Stimulated activated naive CD4-positive, alpha-beta T cell treated with Interleukin-2 at 50 U/mL for 16 hours (primary cell): ENCODE results near the gene ADIG.
"Not testable (repeated sequence)": the region's sequence is repeated elsewhere in the genome, so short reads cannot be mapped to it uniquely, and the experiment has no call there.

Experiments used
- DNase-seq: peaks from one replicate; lab custom pipeline; 2025; lab: John Stamatoyannopoulos, UW

Gene ADIG

DNA sequence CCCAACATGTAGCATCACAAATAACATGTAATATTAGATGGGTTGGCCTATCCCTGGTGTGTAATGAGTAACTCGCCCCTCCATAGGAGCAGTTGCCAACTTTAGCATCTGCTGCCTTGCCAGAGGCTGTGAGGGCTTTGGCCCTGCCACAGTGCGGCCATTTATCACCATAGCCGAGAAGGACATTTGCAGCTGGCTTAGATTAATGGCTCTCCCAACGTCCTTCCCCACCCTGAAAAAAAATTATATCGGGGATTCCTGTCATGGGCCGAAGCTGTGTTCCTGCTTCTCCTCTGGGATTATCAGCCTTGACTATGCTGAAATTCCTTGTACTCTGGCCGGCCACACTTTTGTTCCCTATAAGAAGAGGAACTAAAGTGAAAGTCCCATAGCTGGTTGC is 7.6 kb upstream of the ADIG start:
- DNase-seq = no peak

DNA sequence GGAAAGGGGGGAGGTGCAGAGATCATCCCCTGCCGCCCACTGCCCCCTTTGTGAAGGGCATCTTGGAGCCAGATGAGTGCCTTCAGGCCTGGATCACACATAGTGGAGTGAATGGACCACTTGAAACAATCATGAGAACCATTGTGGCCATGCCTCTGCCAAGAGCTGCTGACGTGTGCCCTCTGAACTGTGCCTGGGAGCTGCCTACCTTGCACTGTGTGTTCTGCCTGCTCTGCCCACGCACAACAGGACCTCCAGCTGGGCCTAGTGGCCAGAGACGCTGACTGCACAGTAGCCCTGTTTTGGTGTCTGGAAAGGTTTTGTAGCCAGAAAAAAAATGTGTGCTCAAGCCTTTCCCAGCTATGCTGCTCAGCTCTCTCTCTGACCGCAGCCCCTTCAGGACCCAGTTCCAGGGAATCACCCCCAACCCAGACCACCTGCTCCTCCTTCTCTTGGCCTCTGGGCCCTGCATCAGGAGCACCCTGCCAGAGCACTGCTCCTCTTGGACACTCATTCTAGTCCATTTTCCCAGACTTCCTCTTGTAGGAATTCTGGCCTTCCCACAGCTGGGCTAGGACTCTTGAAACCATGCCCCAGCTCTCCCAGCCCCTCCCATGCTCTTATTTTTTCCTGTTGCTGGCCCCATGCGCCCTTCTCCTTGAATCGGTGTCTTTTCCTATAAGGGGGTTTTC is 1.6 kb upstream of the ADIG start:
- no peak for DNase-seq

DNA sequence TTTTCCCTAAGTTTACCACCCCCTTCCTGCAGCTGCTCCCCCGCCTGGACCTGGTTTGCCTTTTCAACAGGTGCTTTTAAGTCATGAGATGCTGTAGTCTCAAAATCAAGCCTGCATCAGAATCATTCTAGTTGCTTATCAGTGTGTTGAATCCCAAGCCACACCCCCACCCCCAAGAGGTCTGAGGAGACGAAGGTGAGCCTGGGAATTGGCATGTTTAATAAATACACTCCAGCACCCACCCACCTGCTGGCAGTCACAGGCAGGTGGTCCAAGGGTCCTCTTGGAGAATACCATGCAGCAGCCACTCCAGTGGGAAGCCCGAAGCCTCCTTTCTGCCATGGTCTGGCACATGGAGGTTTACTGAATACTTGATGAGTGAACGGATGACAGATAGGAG is 1.1 kb upstream of the ADIG start:
- DNase-seq = no peak

DNA sequence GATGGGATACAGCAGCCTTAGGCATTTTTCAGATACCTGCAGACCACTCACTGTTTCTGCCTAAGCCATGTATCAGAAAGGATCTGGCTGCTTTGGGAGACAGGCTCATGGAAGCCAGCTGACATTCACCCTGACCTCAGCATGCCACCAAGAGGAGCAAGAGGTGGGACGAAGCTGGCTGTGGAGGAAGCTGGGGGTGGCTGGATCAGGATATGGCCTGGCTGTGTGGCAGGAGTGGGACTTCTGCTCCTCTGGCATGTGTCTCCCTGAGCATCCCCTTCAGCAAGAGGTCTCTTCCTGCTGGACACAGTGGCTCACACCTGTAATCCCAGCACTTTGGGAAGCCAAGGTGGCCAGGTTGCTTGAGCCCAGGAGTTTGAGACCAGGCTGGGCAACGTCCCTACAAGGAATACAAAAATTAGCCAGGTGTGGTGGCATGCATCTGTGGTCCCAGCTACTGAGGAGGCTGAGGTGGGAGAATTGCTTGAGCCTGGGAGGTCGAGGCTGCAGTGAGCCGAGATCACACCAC is 897 bp downstream of the ADIG start:
- no peak for DNase-seq

DNA sequence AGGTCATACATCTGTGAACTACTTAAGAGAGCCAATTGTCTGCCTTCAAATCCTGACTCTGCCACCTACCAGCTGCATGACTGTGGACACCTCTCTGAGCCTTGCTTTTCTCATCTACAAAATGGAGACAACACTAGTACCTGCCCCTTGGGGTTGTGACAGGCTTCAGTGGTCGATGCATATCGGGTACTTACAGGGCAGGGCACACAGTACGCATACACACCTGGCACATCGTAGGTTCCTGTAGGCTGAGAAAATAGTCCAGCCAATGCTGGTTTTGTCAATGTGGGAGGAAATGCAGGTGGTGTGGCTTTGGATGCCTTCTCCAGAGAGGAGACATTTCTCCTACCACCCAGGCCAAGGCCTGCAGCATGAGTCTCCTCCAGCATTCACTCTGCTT is 2.3 kb downstream of the ADIG start:
- no peak for DNase-seq

DNA sequence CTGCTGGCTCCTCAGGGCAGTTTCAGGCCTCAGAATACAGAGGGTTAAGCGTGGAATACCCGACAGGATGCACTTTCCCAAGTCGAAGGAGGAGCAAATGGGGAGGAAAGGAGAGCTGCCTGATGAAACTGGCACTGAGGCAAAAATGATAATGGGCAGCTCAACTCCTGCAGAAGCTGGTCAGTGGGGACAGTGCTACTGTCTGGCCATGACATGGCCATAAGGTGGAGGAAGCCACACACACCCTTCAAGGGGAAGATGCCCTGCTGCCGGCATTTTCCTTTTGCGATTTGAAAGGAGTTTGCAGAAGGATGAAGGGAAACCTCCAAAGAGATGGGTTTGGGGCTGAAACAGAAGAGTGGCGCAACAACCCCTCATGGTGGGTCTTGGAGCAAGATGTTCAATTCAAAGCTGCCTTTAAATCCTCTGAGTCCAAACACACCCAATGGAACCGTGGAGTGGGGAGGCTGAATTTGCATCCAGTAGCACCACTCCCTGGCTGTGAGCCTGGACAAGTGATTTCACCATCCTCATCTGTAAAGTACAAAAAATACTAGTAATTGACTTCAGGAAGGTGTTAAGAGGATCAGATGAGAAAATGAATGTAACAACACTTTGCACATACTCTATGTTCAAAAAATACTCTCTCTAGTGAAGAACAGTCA is 3.2 kb downstream of the ADIG start:
- no peak for DNase-seq

DNA sequence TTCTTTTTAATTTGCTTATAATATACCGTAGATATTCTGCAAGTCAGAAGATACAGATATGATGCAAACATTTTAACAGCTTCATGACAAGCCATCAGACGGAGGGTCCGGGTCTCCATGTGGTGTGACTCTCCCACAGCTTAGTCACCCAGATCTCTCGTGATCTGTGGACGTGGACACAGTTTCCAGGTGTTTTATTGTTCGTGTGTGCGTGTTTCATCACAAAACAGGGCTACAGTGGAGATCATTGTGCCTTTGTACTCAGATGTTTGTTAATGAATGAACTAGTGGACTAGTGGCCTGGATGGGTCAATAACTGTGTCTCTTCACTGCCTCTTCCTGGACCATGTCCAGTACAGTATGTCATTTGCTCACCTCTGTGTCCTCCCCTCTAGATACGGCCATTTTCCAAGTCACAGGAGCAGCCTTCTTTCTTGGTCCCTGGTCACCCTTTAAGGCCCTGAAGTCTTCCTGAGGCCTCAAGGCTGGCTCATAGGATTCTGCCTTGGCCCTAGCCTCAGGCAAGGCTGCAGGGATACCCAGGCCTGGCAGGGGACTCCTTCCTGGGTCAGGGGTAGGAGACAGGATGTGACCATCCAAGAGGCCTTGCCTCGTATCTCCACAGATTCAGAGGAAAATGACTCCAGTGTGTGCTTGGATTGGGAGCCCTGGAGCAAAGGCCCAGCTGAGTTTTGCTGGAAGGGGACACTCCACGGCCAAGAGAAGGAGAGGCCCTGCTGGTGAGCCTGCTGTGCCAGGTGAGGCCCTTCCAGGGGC is 4.6 kb downstream of the ADIG start:
- DNase-seq = no peak

DNA sequence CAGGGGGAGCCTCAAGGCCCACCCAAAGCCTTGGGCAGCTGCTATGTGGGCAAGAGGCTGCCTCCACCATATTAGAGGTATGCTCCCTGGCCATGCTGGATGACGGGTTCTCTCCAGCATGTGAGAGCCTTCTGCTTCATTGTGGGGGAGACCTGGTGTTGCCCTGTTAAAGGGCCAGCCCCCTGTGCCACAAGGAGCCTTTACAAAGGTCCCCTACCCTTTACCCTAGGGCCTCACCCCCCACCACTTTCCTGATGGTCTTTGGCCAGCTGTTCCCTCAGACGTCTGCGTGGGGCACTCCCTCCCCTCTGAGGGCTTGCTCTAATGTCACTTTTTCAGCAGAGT is 5.2 kb downstream of the ADIG start:
- DNase-seq = no peak

DNA sequence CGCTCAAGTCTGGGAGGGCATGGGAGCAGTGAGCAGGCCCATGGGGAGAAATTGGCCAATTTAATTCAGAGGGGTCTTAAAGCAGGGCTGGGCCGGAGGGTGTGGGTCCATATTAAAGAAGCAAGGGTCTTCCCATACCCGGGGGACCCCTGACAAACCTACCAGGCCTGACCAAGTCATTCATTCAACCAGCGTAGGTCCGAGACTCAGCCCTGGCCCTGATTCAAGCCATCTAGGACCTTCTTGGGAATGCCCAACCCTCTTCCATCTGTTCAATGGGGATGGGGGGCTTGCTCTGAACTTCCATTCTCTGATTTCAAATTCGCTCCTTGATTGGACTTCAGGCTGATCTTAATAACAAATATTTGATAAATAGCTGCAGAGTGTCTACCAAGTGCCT is 7.3 kb downstream of the ADIG start:
- no peak for DNase-seq

DNA sequence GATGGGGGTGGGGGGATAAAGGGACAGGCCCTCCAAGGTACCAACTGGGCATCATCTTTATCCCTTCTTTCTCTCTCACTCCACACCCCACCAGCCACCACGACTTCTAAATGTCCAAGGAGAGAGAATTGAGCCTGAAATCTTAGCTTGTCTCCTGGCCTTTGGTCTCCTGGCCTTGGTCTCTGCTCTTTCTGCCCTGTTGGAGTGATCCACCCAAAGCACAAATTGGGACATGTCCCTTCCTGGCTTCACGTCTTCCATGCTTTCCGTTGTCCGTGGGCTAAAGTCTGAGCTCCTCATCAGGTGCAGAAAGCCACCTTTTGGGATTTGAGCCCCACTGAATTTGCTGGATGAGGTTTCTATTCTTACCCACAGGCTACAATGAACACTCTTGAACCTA is 8.4 kb downstream of the ADIG start:
- no peak for DNase-seq

DNA sequence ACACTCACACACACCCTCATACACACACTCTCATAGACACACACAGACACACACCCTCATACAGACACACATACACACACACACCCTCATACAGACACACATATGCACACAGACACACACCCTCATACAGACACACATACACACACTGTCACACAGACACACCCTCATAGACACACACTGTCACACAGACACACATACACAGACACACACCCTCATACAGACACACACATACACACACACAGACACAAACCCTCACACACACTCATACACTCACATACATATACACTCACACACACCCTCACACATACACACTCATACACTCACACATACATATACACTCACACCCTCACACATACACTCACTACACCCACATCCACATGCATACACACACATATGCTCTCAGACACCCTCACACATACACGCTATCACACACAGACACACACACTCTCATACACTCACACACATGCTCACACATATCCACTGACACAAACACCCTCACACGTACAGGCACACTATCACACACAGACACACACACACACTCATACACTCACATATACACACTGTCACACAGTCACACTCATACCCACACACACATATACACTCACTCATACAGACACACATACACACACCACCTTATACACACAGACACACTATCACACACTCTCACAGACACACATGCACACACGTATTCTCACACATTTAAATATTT is 9.1 kb downstream of the ADIG start:
- DNase-seq = no peak

DNA sequence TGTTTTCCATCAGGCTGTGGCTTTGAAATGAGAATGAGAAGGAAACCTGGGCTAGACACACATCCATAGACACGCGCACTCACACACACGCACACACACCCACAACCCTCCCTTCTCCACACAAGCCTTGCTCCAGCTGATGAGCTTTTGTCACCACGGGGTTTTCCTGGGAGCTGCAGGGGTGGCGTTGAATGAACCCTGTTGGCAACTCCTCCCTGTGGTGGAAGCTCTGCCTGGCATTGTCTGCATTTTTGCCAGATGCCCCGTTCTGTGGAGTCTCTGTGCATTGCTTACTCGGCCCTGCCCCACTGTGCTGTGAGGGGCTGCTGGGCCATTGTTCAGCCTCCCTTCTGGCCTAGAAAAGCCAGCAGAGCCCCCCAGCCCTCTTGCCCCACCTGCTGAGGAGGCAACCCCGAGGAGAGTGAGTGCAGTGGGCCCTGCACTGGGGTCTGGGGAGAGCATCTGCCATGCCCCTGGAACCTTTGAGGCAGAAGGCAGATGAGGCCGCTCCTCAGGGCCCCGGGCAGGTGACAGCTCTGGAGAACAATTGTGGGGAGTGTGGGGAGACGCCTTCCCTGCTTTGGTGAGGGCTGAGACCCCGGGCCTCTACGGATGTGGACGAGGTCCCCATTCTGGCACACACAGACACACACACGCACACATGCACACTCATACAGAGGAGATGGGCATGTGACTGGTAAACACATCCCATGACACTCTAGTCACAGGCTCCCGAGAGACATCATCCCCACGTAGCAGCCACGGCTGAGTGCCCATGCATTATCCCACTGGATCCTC is 9.9 kb downstream of the ADIG start:
- DNase-seq = no peak

DNA sequence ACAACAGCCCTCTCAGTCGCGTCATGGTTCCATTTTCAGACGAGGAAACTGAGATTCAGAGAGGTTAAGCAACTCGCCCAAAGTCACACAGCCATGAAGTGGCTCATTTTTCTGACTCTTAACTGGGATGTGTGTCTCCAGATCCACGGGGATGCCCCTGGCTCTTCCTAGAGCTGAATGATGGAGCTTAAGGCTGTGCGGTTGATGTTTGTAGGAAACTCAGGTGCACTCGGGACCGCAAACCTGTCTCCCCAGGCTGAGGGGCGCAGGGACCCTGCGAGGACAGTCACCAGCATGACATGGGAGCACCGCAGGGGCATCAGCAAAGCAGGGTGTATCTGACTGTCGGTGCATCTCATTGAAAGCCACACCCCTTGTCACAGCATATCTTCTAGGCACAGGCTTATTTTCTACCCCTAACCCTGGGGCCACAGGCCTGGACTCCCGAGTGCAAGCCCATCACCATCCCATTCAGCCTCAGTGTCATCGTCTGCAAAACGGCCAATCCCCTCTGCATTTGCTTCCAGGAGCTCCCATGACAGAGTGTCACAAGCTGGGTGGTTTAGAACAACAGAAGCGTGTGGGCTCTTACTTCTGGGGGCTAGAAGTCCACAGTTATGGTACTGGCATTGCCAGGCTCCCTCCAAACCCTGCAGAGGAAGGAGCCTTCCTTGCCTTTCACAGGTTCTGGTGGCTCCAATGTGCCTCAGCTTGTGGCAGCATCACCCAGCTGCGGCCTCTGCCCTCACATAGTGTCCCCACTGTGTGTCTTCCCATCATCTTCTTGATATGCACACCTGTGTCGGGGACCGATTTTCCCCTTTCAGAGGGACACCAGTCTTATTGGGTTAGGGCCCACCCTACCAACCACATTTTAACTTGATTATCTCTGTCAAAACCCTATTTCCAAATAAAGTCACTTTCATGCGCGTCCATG is 10.7 kb downstream of the ADIG start:
- no peak for DNase-seq

DNA sequence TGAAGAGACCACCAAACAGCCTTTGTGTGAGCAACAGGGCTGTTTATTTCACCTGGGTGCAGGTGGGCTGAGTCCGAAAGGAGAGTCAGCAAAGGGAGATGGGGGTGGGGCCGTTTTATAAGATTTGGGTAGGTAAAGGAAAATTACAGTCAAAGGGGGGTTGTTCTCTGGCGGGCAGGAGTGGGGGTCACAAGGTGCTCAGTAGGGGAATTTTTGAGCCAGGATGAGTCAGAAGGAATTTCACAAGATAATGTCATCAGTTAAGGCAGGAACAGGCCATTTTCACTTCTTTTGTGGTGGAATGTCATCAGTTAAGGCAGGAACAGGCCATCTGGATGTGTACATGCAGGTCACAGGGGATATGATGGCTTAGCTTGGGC is 11.4 kb downstream of the ADIG start:
- DNase-seq = not testable (repeated sequence)

DNA sequence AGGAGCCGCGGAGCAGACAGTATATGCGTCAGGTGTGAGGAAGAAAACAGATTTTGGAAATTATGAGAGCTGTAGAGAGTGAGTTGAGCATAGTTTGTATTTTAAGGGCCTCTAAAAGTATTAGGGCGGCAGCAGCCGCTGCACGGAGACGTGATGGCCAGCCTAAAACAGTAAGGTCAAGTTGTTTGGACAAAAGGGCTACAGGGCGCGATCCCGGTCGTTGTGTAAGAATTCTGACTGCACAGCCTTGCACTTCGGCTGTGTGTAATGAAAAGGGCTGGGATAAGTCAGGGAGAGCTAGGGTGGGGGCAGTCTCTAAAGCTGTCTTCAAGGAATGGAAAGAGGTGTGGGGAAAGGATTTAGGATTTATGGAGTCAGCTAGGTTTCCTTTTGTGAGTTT is 13.3 kb downstream of the ADIG start:
- not testable (repeated sequence) for DNase-seq

DNA sequence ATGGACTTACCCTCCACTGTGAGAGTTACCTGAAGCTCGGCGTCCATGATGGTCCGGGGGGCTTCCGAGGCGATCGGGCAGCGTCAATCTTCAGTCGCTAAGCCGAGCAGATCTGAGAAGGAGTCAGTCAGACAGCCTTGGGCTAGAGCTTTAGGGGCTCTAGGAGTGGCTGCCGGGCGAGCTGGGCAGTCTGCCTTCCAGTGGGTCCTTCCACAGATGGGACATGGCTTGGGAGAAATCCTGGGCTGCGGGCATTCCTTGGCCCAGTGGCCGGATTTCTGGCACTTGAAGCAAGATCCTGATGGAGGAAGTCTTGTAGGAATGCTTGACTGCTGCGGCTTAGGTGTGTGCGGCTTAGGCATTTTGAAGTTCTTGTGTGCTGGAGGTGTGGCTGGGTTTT is 14.9 kb downstream of the ADIG start:
- DNase-seq = not testable (repeated sequence)

DNA sequence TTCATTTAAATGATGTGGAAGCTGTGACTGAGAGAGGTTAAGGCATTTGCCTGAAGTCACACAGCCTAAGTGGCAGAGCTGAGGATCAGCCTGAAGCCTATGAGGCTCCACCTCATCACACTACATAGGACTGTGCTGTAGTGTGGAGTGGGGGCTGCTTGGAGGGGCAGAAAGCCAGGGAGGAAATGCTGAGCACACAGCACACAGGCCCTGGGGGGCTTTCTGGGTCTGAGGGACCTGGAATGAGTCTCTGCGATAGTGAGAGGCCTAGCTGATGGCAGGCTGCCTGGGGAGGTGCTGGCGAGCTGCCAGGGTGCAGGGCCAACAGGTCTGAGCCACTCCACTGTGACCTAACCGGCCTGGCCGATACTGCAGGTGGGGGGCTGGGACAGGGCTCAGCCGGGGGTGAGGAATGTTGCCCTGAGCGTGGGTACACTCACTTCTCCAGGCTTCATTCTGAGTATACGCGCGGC is 18.4 kb downstream of the ADIG start:
- DNase-seq = no peak

DNA sequence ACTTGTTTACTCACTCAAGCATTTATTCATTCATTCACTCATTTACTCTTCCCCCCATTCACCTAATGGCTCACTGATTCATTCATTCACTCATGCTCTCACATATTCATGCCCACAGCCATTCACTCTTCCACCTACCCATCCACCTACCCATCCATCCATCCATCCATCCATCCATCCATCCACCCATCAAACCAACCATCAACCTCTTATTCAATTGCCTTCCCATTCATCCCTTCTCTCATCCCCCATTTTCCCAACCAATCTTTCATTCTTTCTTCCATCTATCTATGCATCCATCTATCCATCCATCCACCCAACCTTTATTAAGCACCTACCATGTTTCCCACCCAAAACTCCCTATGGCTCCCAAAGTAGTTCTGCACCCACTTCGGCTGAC is 19.1 kb downstream of the ADIG start:
- no peak for DNase-seq

DNA sequence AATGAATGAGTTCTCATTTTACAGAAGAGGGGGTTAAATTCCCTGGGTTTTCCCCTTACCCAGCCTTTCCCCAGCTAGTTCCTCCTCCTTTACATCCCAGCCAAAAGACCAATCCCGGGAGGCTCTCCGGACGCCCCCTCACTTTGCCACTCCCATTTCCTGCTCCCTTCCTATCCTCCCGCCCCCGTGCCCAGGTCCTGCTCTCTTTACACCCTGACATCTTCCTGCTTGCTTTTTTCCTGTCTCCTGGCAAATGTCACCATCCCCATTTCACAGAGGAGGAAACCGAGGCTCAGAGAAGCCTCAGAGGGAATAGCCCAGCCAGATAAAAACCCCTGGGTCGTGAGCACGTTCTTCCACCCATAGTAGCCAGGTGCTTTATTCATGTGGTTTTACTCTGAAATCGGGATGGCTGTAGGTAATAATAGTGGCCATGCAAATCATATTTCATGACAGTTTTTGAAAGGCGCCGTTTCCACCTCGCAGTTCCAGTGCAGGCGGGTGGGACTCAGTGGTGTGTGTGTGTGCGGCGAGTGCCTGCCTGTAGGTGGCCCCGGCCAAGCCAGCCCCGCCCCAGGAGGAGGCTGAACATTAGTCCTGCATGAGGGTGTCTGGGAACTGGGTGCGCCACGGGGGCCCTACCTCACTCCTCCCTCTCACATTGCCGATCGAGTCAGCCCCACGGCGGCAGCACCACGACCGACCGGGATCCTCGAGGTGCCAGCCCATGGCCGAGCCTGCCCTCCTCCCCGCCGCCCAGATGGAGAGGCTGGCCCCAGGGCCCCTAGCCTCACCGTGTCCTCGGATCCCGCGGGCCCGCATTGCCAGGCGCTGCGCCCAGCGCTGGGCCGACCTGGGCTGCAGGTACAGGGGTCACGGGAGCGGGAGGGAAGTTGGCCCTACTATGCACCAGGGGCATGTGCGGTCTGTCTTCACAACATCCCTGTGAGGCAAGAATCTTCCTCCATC is 20.5 kb downstream of the ADIG start, which contains the start of gene ARHGAP40:
ARHGAP40 (plus strand) TSS at position 594 of the 969 bp plus-strand sequence.
- no peak for DNase-seq
